Ectodermal cell (in vitro differentiated cells): Measurements from ENCODE around the gene SLC38A1. TPM values are rescaled to one million over a fixed set of nuclear protein-coding genes. Genes with fewer than 3 reads are reported as not detected.
"Not testable (repeated sequence)": the region's sequence is repeated elsewhere in the genome, so short reads cannot be mapped to it uniquely, and the experiment has no call there.

Source experiments
- H3K27ac ChIP-seq: 2 replicates; pipeline ENCODE4 v1.7.0; 2013; ENCODE audit warnings: mild to moderate bottlenecking, low read depth, low read length; ENCODE audit not compliant: insufficient read depth, poor library complexity, severe bottlenecking
- H3K27me3 ChIP-seq: 2 replicates; pipeline ENCODE4 v1.7.0; 2013; ENCODE audit warnings: mild to moderate bottlenecking, low read length; ENCODE audit not compliant: insufficient read depth, control insufficient read depth, poor library complexity, severe bottlenecking
- H3K36me3 ChIP-seq: one replicate; pipeline ENCODE4 v1.7.0; 2013; ENCODE audit warnings: low read length; ENCODE audit not compliant: control insufficient read depth, insufficient read depth
- H3K4me1 ChIP-seq: one replicate; pipeline ENCODE4 v1.7.0; 2013; ENCODE audit warnings: low read length; ENCODE audit not compliant: control insufficient read depth, insufficient read depth
- H3K4me3 ChIP-seq: 2 replicates; pipeline ENCODE4 v1.7.0; 2013; ENCODE audit warnings: low read depth, low read length, control low read depth; ENCODE audit not compliant: insufficient read depth
- H3K9me3 ChIP-seq: 2 replicates; pipeline ENCODE4 v1.7.0; 2013; ENCODE audit warnings: mild to moderate bottlenecking, low read length, moderate library complexity; ENCODE audit not compliant: control insufficient read depth
- WGBS, 2 experiments: methylation state at CpG; one replicate each; pipeline ENCODE4 v1.1.7; 2013; ENCODE audit warnings: missing lambda C conversion rate in 2 of 2; 5-methylcytosine and 5-hydroxymethylcytosine counted together
- polyA plus RNA-seq, 4 experiments: library from polyadenylated mRNA; stranded (reverse); fragments of 50-300 nt; gene quantifications; one replicate each; pipeline ENCODE4 v1.2.3, GENCODE V29; 2013

The SLC38A1 gene
- 116 TPM for polyA plus RNA-seq (2013, experiment 1 of 4)
- polyA plus RNA-seq (2013, experiment 2 of 4) = 127 TPM
- 96.9 TPM for polyA plus RNA-seq (2013, experiment 3 of 4)
- polyA plus RNA-seq (2013, experiment 4 of 4) = 103 TPM

DNA sequence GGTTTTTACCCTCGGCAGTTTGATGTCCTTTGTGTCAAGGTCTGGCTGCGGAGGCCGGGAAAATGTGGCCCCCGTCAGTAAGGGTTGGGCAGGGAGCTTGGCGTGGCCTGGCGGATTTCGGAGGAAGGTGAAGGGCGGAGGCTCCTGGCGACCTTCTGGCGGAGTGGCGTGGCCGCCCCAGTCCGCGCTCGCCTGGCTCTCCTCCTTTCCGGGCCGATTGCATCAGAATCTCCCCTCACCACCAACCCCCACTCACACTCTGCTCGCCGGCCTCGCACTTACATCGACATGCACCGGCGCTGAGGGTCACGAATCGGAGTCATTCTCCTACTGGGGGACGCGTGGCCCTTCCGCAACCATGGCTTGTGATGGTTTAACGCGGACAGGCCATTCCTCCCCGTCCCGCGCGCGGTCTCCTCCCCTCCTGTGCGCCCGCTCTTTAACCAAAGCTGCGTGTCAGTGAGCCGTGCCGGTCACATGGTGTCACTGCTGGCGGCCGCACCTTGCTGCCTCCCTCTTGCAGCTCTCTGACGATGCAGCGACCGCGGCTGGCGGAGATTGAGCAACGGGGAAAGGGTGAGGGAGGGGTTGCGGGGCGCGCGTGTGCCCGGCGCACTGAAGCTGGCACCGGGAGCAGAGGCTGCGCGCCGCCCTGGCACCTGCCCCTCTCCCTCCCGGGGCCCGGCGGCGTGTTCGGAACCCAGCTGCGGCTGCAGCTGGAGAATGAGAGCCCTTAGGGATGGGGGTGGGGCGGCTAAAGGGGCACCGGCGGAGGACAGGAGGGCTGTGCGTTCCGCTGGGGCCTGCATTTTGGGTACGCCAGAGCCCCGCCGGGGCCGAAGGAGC is at the start of gene SLC38A1:
Gene SLC38A1 (minus strand): TSS at position 461 of the 846 bp plus-strand sequence. CDS start 29,243 bp downstream, outside the sequence.
- H3K4me1 ChIP-seq = peaks cover 13% of the 10 kb centered on the region
- 0% methylated on average over 73 of the region's 73 CpGs for WGBS, 2 experiments

GRCh38 chr12:46318037-46318436 is 49.2 kb upstream of the SLC38A1 start:
- no peaks in the 10 kb centered on the region for H3K27me3 ChIP-seq
- WGBS, 2 experiments = 86 to 88% methylated on average over 5 of the region's 5 CpGs

More for the DNA sequence above, at the start of gene SLC38A1:
- Histone ChIP-seq H3K36me3 (no peaks in the 10 kb centered on the region), H3K27me3 (no peaks in the 10 kb centered on the region), H3K4me3 (peak within 1 kb of the TSS; percentile 93), H3K9me3 (no peaks in the 10 kb centered on the region), H3K27ac (peak within 1 kb of the TSS; percentile 92)

GRCh38 chr12:46304070-46304469 is 35.2 kb upstream of the SLC38A1 start:
- no peak overlapping the region for H3K4me3 ChIP-seq
- H3K27ac ChIP-seq = no peak overlapping the region
- no peaks in the 10 kb centered on the region for H3K36me3 ChIP-seq
- no peaks in the 10 kb centered on the region for H3K27me3 ChIP-seq
- no peaks in the 10 kb centered on the region for H3K9me3 ChIP-seq
- peaks cover 4% of the 10 kb centered on the region for H3K4me1 ChIP-seq
- WGBS, 2 experiments = 70 to 72% methylated on average over 3 of the region's 3 CpGs

More at GRCh38 chr12:46318037-46318436, 49.2 kb upstream of the SLC38A1 start:
- H3K4me1 ChIP-seq = peaks cover 5% of the 10 kb centered on the region
- H3K36me3 ChIP-seq = no peaks in the 10 kb centered on the region
- no peaks in the 10 kb centered on the region for H3K9me3 ChIP-seq
- H3K27ac ChIP-seq = no peak overlapping the region
- no peak overlapping the region for H3K4me3 ChIP-seq

GRCh38 chr12:46303039-46303666 is 34.3 kb upstream of the SLC38A1 start:
- 92 to 96% methylated on average over 3 of the region's 5 CpGs for WGBS, 2 experiments
- Histone ChIP-seq H3K27ac (no peak overlapping the region), H3K27me3 (no peaks in the 10 kb centered on the region)

GRCh38 chr12:46300910-46301309 is 32.1 kb upstream of the SLC38A1 start:
- peaks cover 4% of the 10 kb centered on the region for H3K4me1 ChIP-seq
- H3K4me3 ChIP-seq = no peak overlapping the region
- no peaks in the 10 kb centered on the region for H3K9me3 ChIP-seq
- 52 to 64% methylated on average over 3 of the region's 3 CpGs for WGBS, 2 experiments
- no peaks in the 10 kb centered on the region for H3K36me3 ChIP-seq
- H3K27ac ChIP-seq = no peak overlapping the region
- H3K27me3 ChIP-seq = no peaks in the 10 kb centered on the region

More at GRCh38 chr12:46303039-46303666, 34.3 kb upstream of the SLC38A1 start:
- no peaks in the 10 kb centered on the region for H3K36me3 ChIP-seq
- H3K9me3 ChIP-seq = no peaks in the 10 kb centered on the region
- H3K4me1 ChIP-seq = peaks cover 4% of the 10 kb centered on the region
- no peak overlapping the region for H3K4me3 ChIP-seq

- peaks cover 4% of the 10 kb centered on the region for H3K4me1 ChIP-seq
- no peaks in the 10 kb centered on the region for H3K9me3 ChIP-seq
- no peaks in the 10 kb centered on the region for H3K27me3 ChIP-seq
- H3K36me3 ChIP-seq = no peaks in the 10 kb centered on the region
- no peak overlapping the region for H3K4me3 ChIP-seq
- H3K27ac ChIP-seq = no peak overlapping the region
Observed at GRCh38 chr12:46299851-46300250, 31.0 kb upstream of the SLC38A1 start.

GRCh38 chr12:46298261-46298660 is 29.4 kb upstream of the SLC38A1 start:
- Histone ChIP-seq H3K27ac (no peak overlapping the region), H3K36me3 (no peaks in the 10 kb centered on the region), H3K4me1 (peaks cover 4% of the 10 kb centered on the region), H3K9me3 (no peaks in the 10 kb centered on the region), H3K27me3 (no peaks in the 10 kb centered on the region), H3K4me3 (no peak overlapping the region)
- 90 to 91% methylated on average over 2 of the region's 2 CpGs for WGBS, 2 experiments

DNA sequence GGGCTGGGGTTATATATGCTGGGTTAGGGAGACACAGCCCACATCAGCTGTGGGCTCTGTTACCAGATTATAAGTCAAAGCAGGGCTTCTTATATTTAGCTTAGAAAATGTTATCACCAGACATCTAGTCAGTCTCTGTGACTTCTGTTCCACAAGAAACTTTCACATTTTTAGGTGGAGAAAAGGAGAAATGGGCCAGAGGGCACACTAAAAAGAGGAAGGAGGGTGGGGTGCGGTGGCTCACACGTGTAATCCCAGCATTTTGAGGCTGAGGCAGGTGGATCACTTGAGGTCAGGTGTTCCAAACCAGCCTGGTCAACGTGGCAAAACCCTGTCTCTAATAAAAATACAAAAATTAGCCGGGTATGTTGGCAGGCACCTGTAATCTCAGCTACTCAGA is 28.0 kb upstream of the SLC38A1 start:
- Histone ChIP-seq H3K4me1 (peaks cover 4% of the 10 kb centered on the region), H3K36me3 (no peaks in the 10 kb centered on the region), H3K27ac (no peak overlapping the region), H3K9me3 (no peaks in the 10 kb centered on the region), H3K4me3 (no peak overlapping the region), H3K27me3 (no peaks in the 10 kb centered on the region)
- WGBS, 2 experiments = 82 to 86% methylated on average over 4 of the region's 4 CpGs

- Histone ChIP-seq H3K36me3 (no peaks in the 10 kb centered on the region), H3K4me3 (no peak overlapping the region), H3K27ac (no peak overlapping the region), H3K9me3 (no peaks in the 10 kb centered on the region), H3K27me3 (no peaks in the 10 kb centered on the region), H3K4me1 (no peaks in the 10 kb centered on the region)
- 85 to 97% methylated on average over 2 of the region's 2 CpGs for WGBS, 2 experiments
Observed at GRCh38 chr12:46292754-46293402, 24.0 kb upstream of the SLC38A1 start.

GRCh38 chr12:46291953-46292352 is 23.1 kb upstream of the SLC38A1 start:
- 94 to 98% methylated on average over 3 of the region's 3 CpGs for WGBS, 2 experiments
- H3K27me3 ChIP-seq, H3K36me3 ChIP-seq, H3K4me3 ChIP-seq, H3K27ac ChIP-seq, H3K4me1 ChIP-seq, H3K9me3 ChIP-seq: not testable (repeated sequence)
